ENCODE measurements around the gene APOBEC3G. TPM values are rescaled to one million over a fixed set of nuclear protein-coding genes. Genes with fewer than 3 reads are reported as not detected.
A peak's percentile ranks its signal among the peaks of the same experiment; 100 is the strongest.

Gene APOBEC3G
- polyA plus RNA-seq, 3 donors: 33.3 to 73.6 (median 64.5) TPM

- peaks cover 14% of the 10 kb centered on the region for H3K79me2 ChIP-seq (ENCODE audit: insufficient read depth, low read length)
- no peak for TF ChIP-seq CTCF (IDR thresholded peaks at IDR 0.05)
- no peak overlapping the region for H3K4me3 ChIP-seq (replicated peaks in 1 of 3; ENCODE audit: low read depth in 2 of 3, low read length in 3 of 3)
- H3K9me3 ChIP-seq (replicated peaks in 1 of 2; ENCODE audit: control insufficient read depth in 1 of 2, insufficient read depth in 1 of 2, low read length in 2 of 2): no peaks in the 10 kb centered on the region
- H3K4me3 Mint-ChIP-seq: no peak overlapping the region
- H3K27ac ChIP-seq (ENCODE audit: low read depth in 1 of 2, low read length in 2 of 2): no peak overlapping the region
- 74% methylated on average over 7 of the region's 8 CpGs for WGBS (ENCODE audit: insufficient coverage)
- H4K20me1 ChIP-seq (ENCODE audit: insufficient read depth, low read length): peaks cover 4% of the 10 kb centered on the region
- peaks cover 38 to 55% of the 10 kb centered on the region in 2 donors for H3K36me3 Mint-ChIP-seq
- H3K27me3 ChIP-seq (ENCODE audit: control insufficient read depth in 2 of 2, insufficient read depth in 2 of 2, low read length in 2 of 2): no peaks in the 10 kb centered on the region
- H3K4me1 ChIP-seq (ENCODE audit: control insufficient read depth in 1 of 2, insufficient read depth in 2 of 2, low read length in 2 of 2): peaks cover 13 to 15% of the 10 kb centered on the region in 2 donors
- H3K27me3 Mint-ChIP-seq (ENCODE audit: low read depth in 3 of 3): peaks cover 0 to 2% (median 0%) of the 10 kb centered on the region in 3 donors
- no peaks in the 10 kb centered on the region for H3K9me3 Mint-ChIP-seq
- H3K27ac Mint-ChIP-seq: peak overlapping the region in 2 of 7 donors; percentile 21 to 32
- H3K9ac ChIP-seq (ENCODE audit: insufficient read depth, low read length, poor library complexity, severe bottlenecking): no peak overlapping the region
- H3K4me2 ChIP-seq (replicated peaks; ENCODE audit: extremely low read depth, low read length, poor library complexity, severe bottlenecking): no peak overlapping the region
- no peak overlapping the region for H2AFZ ChIP-seq (ENCODE audit: insufficient read depth, low read depth, low read length, poor library complexity, severe bottlenecking)
- peaks cover 20 to 43% of the 10 kb centered on the region in 2 donors for H3K36me3 ChIP-seq (replicated peaks in 1 of 2; ENCODE audit: control insufficient read depth in 1 of 2, insufficient read depth in 2 of 2, low read length in 2 of 2)
- intact Hi-C loops (cut with micrococcal nuclease): no loop called here
- no peak for DNase-seq
- H3K4me1 Mint-ChIP-seq: peaks cover 25% of the 10 kb centered on the region
These were observed 4.5 kb downstream of the APOBEC3G start for GRCh38 chr22:39081598-39081997.

- peaks cover 40 to 57% of the 10 kb centered on the region in 2 donors for H3K36me3 Mint-ChIP-seq
- H4K20me1 ChIP-seq (ENCODE audit: insufficient read depth, low read length): peaks cover 4% of the 10 kb centered on the region
- no peak for DNase-seq
- WGBS (ENCODE audit: insufficient coverage): 90% methylated on average over 8 of the region's 14 CpGs
- H3K4me3 ChIP-seq (replicated peaks in 1 of 3; ENCODE audit: low read depth in 2 of 3, low read length in 3 of 3): no peak overlapping the region
- H3K4me2 ChIP-seq (replicated peaks; ENCODE audit: extremely low read depth, low read length, poor library complexity, severe bottlenecking): no peak overlapping the region
- no peak overlapping the region for H3K4me3 Mint-ChIP-seq
- H3K9me3 ChIP-seq (replicated peaks in 1 of 2; ENCODE audit: control insufficient read depth in 1 of 2, insufficient read depth in 1 of 2, low read length in 2 of 2): no peaks in the 10 kb centered on the region
- H2AFZ ChIP-seq (ENCODE audit: insufficient read depth, low read depth, low read length, poor library complexity, severe bottlenecking): no peak overlapping the region
- no peaks in the 10 kb centered on the region for H3K9me3 Mint-ChIP-seq
- H3K36me3 ChIP-seq (replicated peaks in 1 of 2; ENCODE audit: control insufficient read depth in 1 of 2, insufficient read depth in 2 of 2, low read length in 2 of 2): peaks cover 20 to 46% of the 10 kb centered on the region in 2 donors
- H3K79me2 ChIP-seq (ENCODE audit: insufficient read depth, low read length): peaks cover 1% of the 10 kb centered on the region
- no peaks in the 10 kb centered on the region for H3K27me3 Mint-ChIP-seq (ENCODE audit: low read depth in 3 of 3)
- TF ChIP-seq CTCF (IDR thresholded peaks at IDR 0.05): no peak
- H3K27ac ChIP-seq (ENCODE audit: low read depth in 1 of 2, low read length in 2 of 2): no peak overlapping the region
- H3K4me1 Mint-ChIP-seq: peaks cover 13% of the 10 kb centered on the region
- H3K9ac ChIP-seq (ENCODE audit: insufficient read depth, low read length, poor library complexity, severe bottlenecking): no peak overlapping the region
- no peaks in the 10 kb centered on the region for H3K27me3 ChIP-seq (ENCODE audit: control insufficient read depth in 2 of 2, insufficient read depth in 2 of 2, low read length in 2 of 2)
- H3K4me1 ChIP-seq (ENCODE audit: control insufficient read depth in 1 of 2, insufficient read depth in 2 of 2, low read length in 2 of 2): peaks cover 2% of the 10 kb centered on the region in 2 donors
- no peak overlapping the region for H3K27ac Mint-ChIP-seq
- intact Hi-C loops (cut with micrococcal nuclease): no loop called here
These were observed 6.4 kb downstream of the APOBEC3G start for GRCh38 chr22:39083212-39084165.
